Osteoblast (primary cell): ENCODE results near the gene C16orf89. TPM values are rescaled to one million over a fixed set of nuclear protein-coding genes. Genes with fewer than 3 reads are reported as not detected.
"Not testable (repeated sequence)": the region's sequence is repeated elsewhere in the genome, so short reads cannot be mapped to it uniquely, and the experiment has no call there.

Experiments used
- DNase-seq: peaks from one replicate; pipeline ENCODE4 v3.0.0; 2011; ENCODE audit warnings: low spot score, mixed read lengths; ENCODE audit not compliant: insufficient read length; ENCODE audit errors: missing footprints
- H2AFZ ChIP-seq: 2 replicates; pipeline ENCODE4 v1.6.0; 2011; ENCODE audit warnings: mild to moderate bottlenecking, low read length
- H3K27ac ChIP-seq: 2 replicates; pipeline ENCODE4 v1.5.1; 2011; ENCODE audit warnings: mild to moderate bottlenecking, low read depth, low read length, moderate library complexity
- H3K27me3 ChIP-seq: 2 replicates; pipeline ENCODE4 v1.6.0; 2012; ENCODE audit warnings: mild to moderate bottlenecking, control low read depth, inconsistent platforms, low read length, moderate library complexity; ENCODE audit not compliant: insufficient read depth
- H3K36me3 ChIP-seq: 2 replicates; pipeline ENCODE4 v1.5.1; 2011; ENCODE audit warnings: mild to moderate bottlenecking, low read length, control low read depth, moderate library complexity; ENCODE audit not compliant: insufficient read depth
- H3K4me1 ChIP-seq: 2 replicates; pipeline ENCODE4 v1.5.1; 2011; ENCODE audit warnings: mild to moderate bottlenecking, low read length, control low read depth, moderate library complexity; ENCODE audit not compliant: insufficient read depth
- H3K4me2 ChIP-seq: 2 replicates; pipeline ENCODE4 v1.6.0; 2011; ENCODE audit warnings: mild to moderate bottlenecking, low read length; ENCODE audit not compliant: insufficient read depth
- H3K4me3 ChIP-seq: fragments of 200-600 bp; sonication (generic); 3 replicates; pipeline ENCODE4 v1.5.1; 2012; ENCODE audit warnings: mild to moderate bottlenecking, low read length, inconsistent platforms; ENCODE audit not compliant: insufficient read depth
- H3K79me2 ChIP-seq: 2 replicates; pipeline ENCODE4 v1.6.0; 2012; ENCODE audit warnings: mild to moderate bottlenecking, low read length, control low read depth, inconsistent platforms; ENCODE audit not compliant: insufficient read depth
- H3K9me3 ChIP-seq: 2 replicates; pipeline ENCODE4 v1.5.1; 2011; ENCODE audit warnings: low read depth, low read length, control low read depth
- H4K20me1 ChIP-seq: 2 replicates; pipeline ENCODE4 v1.6.0; 2012; ENCODE audit warnings: mild to moderate bottlenecking, low read length, control low read depth; ENCODE audit not compliant: insufficient read depth
- CTCF ChIP-seq: IDR thresholded peaks from 2 replicates; pipeline ENCODE4 v1.5.1; 2011; ENCODE audit warnings: mild to moderate bottlenecking, low read depth, low read length, moderate library complexity; ENCODE audit errors: extremely low read depth
- total RNA-seq: library from RNA; depleted of rRNA; stranded (reverse); fragments of >200 nt; gene quantifications from 2 replicates; pipeline ENCODE4 v1.2.3, GENCODE V29; 2012

C16orf89 gene
- total RNA-seq, 1 donor = not detected

- no peak for TF ChIP-seq CTCF
- H3K4me3 ChIP-seq = no peak overlapping the region
- DNase-seq = no peak
- no peaks in the 10 kb centered on the region for H3K9me3 ChIP-seq
- H3K27ac ChIP-seq = no peak overlapping the region
- H3K36me3 ChIP-seq = no peaks in the 10 kb centered on the region
- no peaks in the 10 kb centered on the region for H4K20me1 ChIP-seq
- H3K4me1 ChIP-seq = no peaks in the 10 kb centered on the region
- no peak overlapping the region for H2AFZ ChIP-seq
- no peaks in the 10 kb centered on the region for H3K79me2 ChIP-seq
- peaks cover 5% of the 10 kb centered on the region for H3K27me3 ChIP-seq
- H3K4me2 ChIP-seq = no peak overlapping the region
Measured at GRCh38 chr16:5054876-5055865, 10.6 kb downstream of the C16orf89 start.

DNA sequence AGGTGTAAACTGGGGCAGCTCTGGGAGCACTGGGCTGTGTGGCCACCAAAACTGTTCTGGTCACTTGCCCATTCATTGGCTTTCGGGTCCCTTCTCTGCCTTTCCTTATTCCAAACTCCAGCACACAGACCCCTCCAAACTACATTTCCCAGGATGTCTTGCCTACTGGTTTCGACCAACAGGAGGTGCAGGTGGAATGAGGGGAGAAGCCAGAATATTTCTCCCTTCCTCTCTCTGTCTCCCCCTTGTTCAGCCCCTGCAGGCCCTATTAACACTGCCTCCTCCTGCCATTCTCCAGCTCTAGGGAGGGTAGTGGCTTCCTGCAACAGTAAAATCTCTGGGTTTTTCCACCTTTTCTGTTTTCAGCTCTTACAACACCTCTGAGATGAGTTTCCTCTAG is 18.8 kb downstream of the C16orf89 start:
- no peak overlapping the region for H3K27ac ChIP-seq
- peaks cover 6% of the 10 kb centered on the region for H3K4me1 ChIP-seq
- no peaks in the 10 kb centered on the region for H3K36me3 ChIP-seq
- H3K9me3 ChIP-seq = no peaks in the 10 kb centered on the region
- no peak overlapping the region for H3K4me2 ChIP-seq
- no peak overlapping the region for H3K4me3 ChIP-seq
- H3K27me3 ChIP-seq = peaks cover 5% of the 10 kb centered on the region
- no peak for TF ChIP-seq CTCF
- H4K20me1 ChIP-seq = no peaks in the 10 kb centered on the region
- no peak overlapping the region for H2AFZ ChIP-seq
- H3K79me2 ChIP-seq = no peaks in the 10 kb centered on the region
- DNase-seq = no peak

DNA sequence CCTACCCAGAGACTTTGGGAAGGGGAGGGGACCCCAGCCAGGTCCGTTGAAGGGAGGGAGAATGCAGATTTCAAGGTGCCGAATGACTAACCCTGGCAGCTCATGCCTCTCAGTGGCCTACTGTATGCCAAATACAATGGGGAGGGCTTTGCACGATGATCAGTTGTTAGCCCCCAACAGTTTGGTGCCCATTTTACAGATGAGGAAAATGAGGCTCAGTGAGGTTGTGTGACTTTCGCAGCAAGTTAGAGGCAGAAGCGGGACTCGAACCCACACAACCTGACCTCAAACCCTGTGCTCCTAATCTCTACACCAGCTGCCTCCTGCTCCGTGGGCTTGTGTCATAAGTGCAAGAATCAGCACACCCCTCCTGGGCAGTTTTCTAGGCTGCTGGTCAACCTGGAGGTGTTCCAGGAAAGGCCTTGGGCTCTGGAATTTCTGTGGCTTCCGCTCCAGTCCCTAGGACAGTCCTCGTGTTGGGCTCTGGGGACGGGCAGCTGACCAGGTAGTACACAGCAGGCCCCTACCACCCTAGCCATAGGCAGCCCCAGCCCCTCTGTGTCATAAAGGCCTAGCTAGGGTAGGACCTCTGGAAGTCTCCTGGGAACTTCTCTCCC is 20.1 kb downstream of the C16orf89 start:
- H4K20me1 ChIP-seq = no peaks in the 10 kb centered on the region

GRCh38 chr16:5044581-5044980 is 21.2 kb downstream of the C16orf89 start:
- DNase-seq, H3K79me2 ChIP-seq, H3K27me3 ChIP-seq, H3K36me3 ChIP-seq, H3K9me3 ChIP-seq, H4K20me1 ChIP-seq, H3K4me2 ChIP-seq, H3K27ac ChIP-seq, H2AFZ ChIP-seq, H3K4me3 ChIP-seq: not testable (repeated sequence)
- peaks cover 14% of the 10 kb centered on the region for H3K4me1 ChIP-seq

More for the DNA sequence above, 20.1 kb downstream of the C16orf89 start:
- Histone ChIP-seq H3K27ac (no peak overlapping the region), H3K79me2 (no peaks in the 10 kb centered on the region), H3K4me2 (no peak overlapping the region), H3K4me3 (no peak overlapping the region), H3K4me1 (peaks cover 14% of the 10 kb centered on the region), H2AFZ (no peak overlapping the region), H3K9me3 (no peaks in the 10 kb centered on the region), H3K36me3 (no peaks in the 10 kb centered on the region), H3K27me3 (peaks cover 3% of the 10 kb centered on the region)
- no peak for DNase-seq
- TF ChIP-seq CTCF = no peak
